IMR-90 (cell line): ENCODE results near the gene ADGB. TPM values are rescaled to one million over a fixed set of nuclear protein-coding genes. Genes with fewer than 3 reads are reported as not detected.

Source experiments
- ATAC-seq: fragments of 200-7000 bp; cut with Tn5 transposase; 2 replicates; pipeline ENCODE4 v1.9.1; 2020; ENCODE audit warnings: low read depth, mild to moderate bottlenecking, moderate library complexity
- BruUV-seq: library from RNA; stranded (reverse); fragments of 400-500 nt; replicated peaks from 2 replicates; lab custom pipeline; 2021; lab: Mats Ljungman, UMichigan
- CTCF ChIA-PET: fragments of 300-600 bp; formaldehyde crosslinking; extraction: SDS; loops from one replicate; lab custom pipeline; 2021; ENCODE audit warnings: antibody characterized with exemption; lab: Yijun Ruan, JAX
- POLR2A ChIA-PET: fragments of 300-600 bp; sonication (Branson Sonifier 250); formaldehyde crosslinking; loops from one replicate; lab custom pipeline; 2022; ENCODE audit warnings: antibody characterized with exemption; ENCODE audit not compliant: unreplicated experiment; lab: Charles Lee
- DNase-seq: peaks from one replicate; pipeline ENCODE4 v3.0.0; 2013
- H2AFZ ChIP-seq: replicated peaks from 2 replicates; pipeline ENCODE3; 2013; ENCODE audit warnings: low read length, mild to moderate bottlenecking; ENCODE audit not compliant: poor library complexity
- H2AK5ac ChIP-seq: 2 replicates; pipeline ENCODE4 v1.6.1; 2013; ENCODE audit warnings: low read depth, low read length, inconsistent platforms
- H2AK9ac ChIP-seq: replicated peaks from 2 replicates; pipeline ENCODE3; 2013; ENCODE audit warnings: mild to moderate bottlenecking, low read depth, low read length, moderate library complexity; ENCODE audit not compliant: poor library complexity
- H2BK120ac ChIP-seq: 2 replicates; pipeline ENCODE4 v1.6.1; 2013; ENCODE audit warnings: low read depth, low read length, inconsistent platforms
- H2BK15ac ChIP-seq: 3 replicates; pipeline ENCODE4 v1.6.1; 2013; ENCODE audit warnings: low read depth, low read length, inconsistent platforms
- H2BK20ac ChIP-seq: 2 replicates; pipeline ENCODE4 v1.6.1; 2013; ENCODE audit warnings: low read depth, mild to moderate bottlenecking, inconsistent platforms, low read length, moderate library complexity
- H2BK5ac ChIP-seq: 2 replicates; pipeline ENCODE4 v1.6.1; 2013; ENCODE audit warnings: mild to moderate bottlenecking, low read depth, low read length, inconsistent platforms; ENCODE audit not compliant: poor library complexity, severe bottlenecking
- H3K14ac ChIP-seq: replicated peaks from 2 replicates; pipeline ENCODE4 v1.6.1; 2013; ENCODE audit warnings: low read depth, low read length, inconsistent platforms
- H3K18ac ChIP-seq: 2 replicates; pipeline ENCODE4 v1.6.1; 2013; ENCODE audit warnings: low read depth, low read length, control low read depth
- H3K23ac ChIP-seq: 2 replicates; pipeline ENCODE4 v1.6.1; 2013; ENCODE audit warnings: low read depth, low read length, inconsistent platforms
- H3K27ac ChIP-seq: 2 replicates; pipeline ENCODE4 v1.5.1; 2013; ENCODE audit warnings: mild to moderate bottlenecking, control low read depth, low read length; ENCODE audit not compliant: insufficient read depth
- H3K27me3 ChIP-seq: 2 replicates; pipeline ENCODE4 v1.6.1; 2013; ENCODE audit warnings: low read length; ENCODE audit not compliant: control insufficient read depth, insufficient read depth
- H3K36me3 ChIP-seq: 2 replicates; pipeline ENCODE4 v1.6.1; 2013; ENCODE audit warnings: low read length, mixed read lengths; ENCODE audit not compliant: control insufficient read depth, insufficient read depth
- H3K4ac ChIP-seq: 2 replicates; pipeline ENCODE4 v1.6.1; 2013; ENCODE audit warnings: low read depth, low read length, inconsistent platforms
- H3K4me1 ChIP-seq: 2 replicates; pipeline ENCODE4 v1.6.1; 2013; ENCODE audit warnings: low read length, mixed read lengths; ENCODE audit not compliant: control insufficient read depth, insufficient read depth
- H3K4me2 ChIP-seq: 2 replicates; pipeline ENCODE4 v1.6.1; 2013; ENCODE audit warnings: low read depth, mild to moderate bottlenecking, control low read depth, low read length, moderate library complexity
- H3K4me3 ChIP-seq: 2 replicates; pipeline ENCODE4 v1.5.1; 2013; ENCODE audit warnings: low read depth, mild to moderate bottlenecking, control low read depth, low read length, moderate library complexity; ENCODE audit not compliant: insufficient read depth
- H3K56ac ChIP-seq: 2 replicates; pipeline ENCODE4 v1.6.1; 2013; ENCODE audit warnings: low read length, inconsistent platforms; ENCODE audit not compliant: insufficient read depth; ENCODE audit errors: extremely low read depth
- H3K79me1 ChIP-seq, 2 experiments: 2 replicates each; pipeline ENCODE4 v1.6.1; 2013; ENCODE audit warnings: low read length in 2 of 2, inconsistent platforms in 1 of 2, low read depth in 1 of 2
- H3K9ac ChIP-seq: 2 replicates; pipeline ENCODE4 v1.6.1; 2013; ENCODE audit warnings: low read depth, low read length, control low read depth
- H3K9me1 ChIP-seq: 2 replicates; pipeline ENCODE4 v1.6.1; 2013; ENCODE audit warnings: low read length, inconsistent platforms; ENCODE audit not compliant: insufficient read depth
- H3K9me3 ChIP-seq: 2 replicates; pipeline ENCODE4 v1.6.1; 2013; ENCODE audit warnings: low read length; ENCODE audit not compliant: control insufficient read depth, insufficient read depth
- H4K20me1 ChIP-seq: 2 replicates; pipeline ENCODE4 v1.6.1; 2013; ENCODE audit warnings: low read length, inconsistent platforms; ENCODE audit not compliant: insufficient read depth
- H4K5ac ChIP-seq: 2 replicates; pipeline ENCODE4 v1.6.1; 2013; ENCODE audit warnings: mild to moderate bottlenecking, low read depth, low read length, control low read depth
- H4K8ac ChIP-seq, 2 experiments: 2 replicates each; pipeline ENCODE4 v1.6.1; 2013; ENCODE audit warnings: low read depth in 2 of 2, low read length in 2 of 2, control low read depth in 1 of 2, inconsistent platforms in 1 of 2
- H4K91ac ChIP-seq: 2 replicates; pipeline ENCODE4 v1.6.1; 2013; ENCODE audit warnings: low read depth, low read length, inconsistent platforms; ENCODE audit not compliant: insufficient read depth
- CEBPB ChIP-seq: IDR thresholded peaks from 2 replicates; pipeline ENCODE4 v1.6.1; 2012; ENCODE audit warnings: low read depth, low read length, improper control_type of control experiment
- CHD1 ChIP-seq: IDR thresholded peaks from 2 replicates; pipeline ENCODE4 v1.6.1; 2012; ENCODE audit warnings: low read depth, low read length, improper control_type of control experiment
- FOS ChIP-seq: fragments of 150-350 bp; IDR thresholded peaks from 2 replicates; pipeline ENCODE4 v1.6.1; 2016; ENCODE audit warnings: low read depth, low read length
- MAFK ChIP-seq: IDR thresholded peaks from 2 replicates; pipeline ENCODE4 v1.6.1; 2012; ENCODE audit warnings: low read depth, low read length, improper control_type of control experiment
- MAZ ChIP-seq: IDR thresholded peaks from 2 replicates; pipeline ENCODE4 v1.6.1; 2012; ENCODE audit warnings: low read depth, mild to moderate bottlenecking, low read length, improper control_type of control experiment, moderate library complexity, borderline replicate concordance
- MXI1 ChIP-seq: IDR thresholded peaks from 2 replicates; pipeline ENCODE4 v1.6.1; 2012; ENCODE audit warnings: low read depth, mild to moderate bottlenecking, low read length, moderate library complexity, borderline replicate concordance
- NFE2L2 ChIP-seq: fragments of 150-350 bp; IDR thresholded peaks from 2 replicates; pipeline ENCODE4 v1.6.1; 2016; ENCODE audit warnings: low read depth, mild to moderate bottlenecking, low read length
- POLR2A ChIP-seq: IDR thresholded peaks from 2 replicates; pipeline ENCODE4 v1.6.1; 2012; ENCODE audit warnings: mild to moderate bottlenecking, low read depth, low read length
- RAD21 ChIP-seq: IDR thresholded peaks from 2 replicates; pipeline ENCODE4 v1.6.1; 2012; ENCODE audit warnings: low read length, improper control_type of control experiment
- RCOR1 ChIP-seq: IDR thresholded peaks from 2 replicates; pipeline ENCODE4 v1.6.1; 2012; ENCODE audit warnings: mild to moderate bottlenecking, low read length, improper control_type of control experiment; ENCODE audit not compliant: insufficient replicate concordance
- RFX5 ChIP-seq: IDR thresholded peaks from 2 replicates; pipeline ENCODE4 v1.8.0; 2012; ENCODE audit warnings: low read depth, mild to moderate bottlenecking, low read length, moderate library complexity
- SMC3 ChIP-seq: fragments of 150-350 bp; IDR thresholded peaks from 2 replicates; pipeline ENCODE4 v1.6.1; 2016; ENCODE audit warnings: low read depth, mild to moderate bottlenecking, antibody characterized with exemption, low read length, moderate library complexity
- WGBS, 2 experiments: methylation state at CpG; one replicate each; pipeline versions ENCODE4 v1.1.5 to v1.1.7; 2013; ENCODE audit warnings: missing lambda C conversion rate in 2 of 2; ENCODE audit not compliant: insufficient read length in 1 of 2; ENCODE audit errors: extremely low coverage in 2 of 2; 5-methylcytosine and 5-hydroxymethylcytosine counted together
- dilution Hi-C: fragments of 300-500 bp; cut with HindIII; formaldehyde crosslinking; loops from one replicate; pipeline ENCODE4 v1.14.3; 2018; ENCODE audit warnings: low sequenced_read_pairs; ENCODE audit not compliant: unreplicated experiment
- in situ Hi-C: fragments of 300-500 bp; cut with MboI; formaldehyde crosslinking; loops from 3 replicates; pipeline ENCODE4 v1.14.3; 2019; ENCODE audit warnings: low sequenced_read_pairs, inconsistent platforms, mixed read lengths
- intact Hi-C: fragments of 100-400 bp; cut with micrococcal nuclease; formaldehyde crosslinking; loops from 2 replicates; pipeline ENCODE4 v1.10.0; 2022
- polyA plus RNA-seq, 3 experiments: library from polyadenylated mRNA; depleted of rRNA; stranded (reverse); fragments of >200 nt; gene quantifications; 2 replicates each; pipeline ENCODE4 v1.2.3, GENCODE V29; 2012; ENCODE audit warnings: low replicate concordance in 1 of 3
- total RNA-seq: library from RNA; depleted of rRNA; stranded (reverse); fragments of >200 nt; gene quantifications from 2 replicates; pipeline ENCODE4 v1.2.3, GENCODE V29; 2012
- TF ChIP-seq, protein P1 (sequence below): conservative IDR thresholded peaks from 2 replicates; pipeline ENCODE4 v1.5.1; 2012; ENCODE audit warnings: mild to moderate bottlenecking, low read depth, low read length, improper control_type of control experiment
- TF ChIP-seq, protein P2 (sequence below): fragments of 150-350 bp; IDR thresholded peaks from 2 replicates; pipeline ENCODE4 v1.6.1; 2017; ENCODE audit warnings: mild to moderate bottlenecking, antibody characterized with exemption, low read length, low read depth

ADGB gene
- total and polyA plus RNA-seq, 2 of the 4 experiments (the other 2 are of a cell fraction), result not detected

DNA sequence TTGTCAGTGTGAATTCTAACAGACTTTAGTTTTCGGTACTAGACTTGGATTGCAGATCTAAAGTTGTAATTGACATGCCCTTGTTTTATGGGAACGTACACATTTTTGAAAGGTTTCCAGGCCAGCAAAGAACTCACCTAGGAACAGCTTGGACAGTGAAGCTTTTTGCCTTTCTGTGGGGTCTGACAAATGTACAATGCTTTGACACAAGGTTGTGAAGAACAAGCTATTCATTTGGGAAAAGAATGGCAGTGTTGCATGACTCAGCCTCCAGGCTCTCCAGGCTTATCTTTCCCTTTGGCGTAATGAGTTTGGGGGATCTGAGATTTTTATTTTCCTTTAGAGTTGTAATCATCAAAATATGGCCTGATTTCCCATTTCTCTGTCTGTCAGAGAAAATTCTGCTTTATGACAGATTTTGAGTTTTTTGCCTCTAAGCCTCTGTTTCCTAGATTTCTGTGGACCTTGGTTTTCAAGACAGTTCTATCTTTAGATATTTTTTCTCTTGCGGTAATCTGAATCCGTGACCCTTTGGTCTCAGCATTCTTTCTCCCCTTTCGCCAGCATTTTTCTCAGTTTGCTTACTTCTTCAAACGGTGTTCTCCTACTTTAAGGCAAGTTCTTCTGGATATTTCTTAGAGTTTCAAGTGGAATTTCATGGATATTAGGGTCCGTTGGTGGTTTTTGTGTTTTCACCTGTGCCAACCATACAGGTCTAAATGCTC, 221.0 kb downstream of the ADGB start:
- no peak overlapping the region for H2BK20ac ChIP-seq
- POLR2A ChIA-PET, result no interaction called here
- no CpG with 5 or more reads among the region's 8 CpGs for WGBS, 2 experiments
- CTCF ChIA-PET, result no interaction called here
- no peaks in the 10 kb centered on the region for H4K20me1 ChIP-seq
- no peak overlapping the region for H3K18ac ChIP-seq
- no peaks in the 10 kb centered on the region for H3K27me3 ChIP-seq
- H3K9me3 ChIP-seq, result no peaks in the 10 kb centered on the region
- no peak overlapping the region for H2AK5ac ChIP-seq
- BruUV-seq, result no TSS peak
- no peaks in the 10 kb centered on the region for H3K9me1 ChIP-seq
- H3K56ac ChIP-seq, result no peak overlapping the region
- no peak overlapping the region for H3K4ac ChIP-seq
- H2BK15ac ChIP-seq, result no peak overlapping the region
- H2BK5ac ChIP-seq, result no peak overlapping the region
- H4K91ac ChIP-seq, result no peak overlapping the region
- in situ Hi-C loops (no loop called here), dilution Hi-C loops (no loop called here), intact Hi-C loops (no loop called here)
- H2AK9ac ChIP-seq, result no peak overlapping the region
- ATAC-seq (peak; percentile 49), DNase-seq (peak; percentile 15)
- no peak overlapping the region for H3K14ac ChIP-seq
- H3K27ac ChIP-seq, result no peak overlapping the region
- TF ChIP-seq CEBPB, result no peak
- no peak for TF ChIP-seq NFE2L2
- TF ChIP-seq POLR2A, result no peak
- TF ChIP-seq MAFK, result no peak
- TF ChIP-seq, protein P1, sequence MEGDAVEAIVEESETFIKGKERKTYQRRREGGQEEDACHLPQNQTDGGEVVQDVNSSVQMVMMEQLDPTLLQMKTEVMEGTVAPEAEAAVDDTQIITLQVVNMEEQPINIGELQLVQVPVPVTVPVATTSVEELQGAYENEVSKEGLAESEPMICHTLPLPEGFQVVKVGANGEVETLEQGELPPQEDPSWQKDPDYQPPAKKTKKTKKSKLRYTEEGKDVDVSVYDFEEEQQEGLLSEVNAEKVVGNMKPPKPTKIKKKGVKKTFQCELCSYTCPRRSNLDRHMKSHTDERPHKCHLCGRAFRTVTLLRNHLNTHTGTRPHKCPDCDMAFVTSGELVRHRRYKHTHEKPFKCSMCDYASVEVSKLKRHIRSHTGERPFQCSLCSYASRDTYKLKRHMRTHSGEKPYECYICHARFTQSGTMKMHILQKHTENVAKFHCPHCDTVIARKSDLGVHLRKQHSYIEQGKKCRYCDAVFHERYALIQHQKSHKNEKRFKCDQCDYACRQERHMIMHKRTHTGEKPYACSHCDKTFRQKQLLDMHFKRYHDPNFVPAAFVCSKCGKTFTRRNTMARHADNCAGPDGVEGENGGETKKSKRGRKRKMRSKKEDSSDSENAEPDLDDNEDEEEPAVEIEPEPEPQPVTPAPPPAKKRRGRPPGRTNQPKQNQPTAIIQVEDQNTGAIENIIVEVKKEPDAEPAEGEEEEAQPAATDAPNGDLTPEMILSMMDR, result no peak
- no peak for TF ChIP-seq RAD21
- TF ChIP-seq SMC3, result no peak
- TF ChIP-seq FOS, result no peak
- no peak for TF ChIP-seq RFX5
- TF ChIP-seq MXI1, result no peak
- no peak for TF ChIP-seq CHD1
- TF ChIP-seq MAZ, result no peak
- TF ChIP-seq RCOR1, result no peak
- TF ChIP-seq, protein P2, sequence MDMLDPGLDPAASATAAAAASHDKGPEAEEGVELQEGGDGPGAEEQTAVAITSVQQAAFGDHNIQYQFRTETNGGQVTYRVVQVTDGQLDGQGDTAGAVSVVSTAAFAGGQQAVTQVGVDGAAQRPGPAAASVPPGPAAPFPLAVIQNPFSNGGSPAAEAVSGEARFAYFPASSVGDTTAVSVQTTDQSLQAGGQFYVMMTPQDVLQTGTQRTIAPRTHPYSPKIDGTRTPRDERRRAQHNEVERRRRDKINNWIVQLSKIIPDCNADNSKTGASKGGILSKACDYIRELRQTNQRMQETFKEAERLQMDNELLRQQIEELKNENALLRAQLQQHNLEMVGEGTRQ, result no peak
- H3K79me1 ChIP-seq, result no peaks in the 10 kb centered on the region
- H3K4me1 ChIP-seq, result 0 out of 2 replicates have a peak, but pooled peaks cover 1% of the 10 kb centered on the region
- no peak overlapping the region for H2BK120ac ChIP-seq
- H3K36me3 ChIP-seq, result no peaks in the 10 kb centered on the region
- H3K23ac ChIP-seq, result no peak overlapping the region
- H3K4me3 ChIP-seq, result no peak overlapping the region
- H4K8ac ChIP-seq, result no peak overlapping the region
- no peak overlapping the region for H3K9ac ChIP-seq
- no peak overlapping the region for H3K4me2 ChIP-seq
- no peak overlapping the region for H4K5ac ChIP-seq
- no peak overlapping the region for H2AFZ ChIP-seq
